Measurements from ENCODE around the gene XBP1. TPM values are rescaled to one million over a fixed set of nuclear protein-coding genes. Genes with fewer than 3 reads are reported as not detected.
A peak's percentile ranks its signal among the peaks of the same experiment; 100 is the strongest.

Gene XBP1
- total and polyA plus RNA-seq, 2 of the 13 experiments (the other 11 are each of a cell fraction or from before 2014, with no cell fraction given), result 416 to 427 TPM

GRCh38 chr22:28817919-28818859 lies 17.8 kb upstream of the XBP1 start (continued):
- TF ChIP-seq AKNA (CRISPR knock-in tag; IDR thresholded peaks at IDR 0.05; ENCODE audit: borderline replicate concordance), result no peak
- peak; percentile 54; the same call in 1 of the 2 replicates for TF ChIP-seq JUNB (CRISPR knock-in tag; IDR thresholded peaks at IDR 0.05; ENCODE audit: borderline replicate concordance)
- no peak; the same call in 1 of the 2 replicates for TF ChIP-seq RXRA (CRISPR knock-in tag; IDR thresholded peaks at IDR 0.05)
- no peak for TF ChIP-seq ZSCAN25 (CRISPR knock-in tag; IDR thresholded peaks at IDR 0.05)
- no peak for TF ChIP-seq THYN1 (CRISPR knock-in tag; IDR thresholded peaks at IDR 0.05; ENCODE audit: borderline replicate concordance, low read depth)
- TF ChIP-seq HNRNPUL1 (IDR thresholded peaks at IDR 0.05; ENCODE audit: low read depth, low read length), result no peak
- no peak for TF ChIP-seq ZFYVE20 (CRISPR knock-in tag; IDR thresholded peaks at IDR 0.05; ENCODE audit: borderline replicate concordance, low read depth)
- no peak for TF ChIP-seq XBP1 (CRISPR knock-in tag; IDR thresholded peaks at IDR 0.05)
- TF ChIP-seq RFXAP (CRISPR knock-in tag; IDR thresholded peaks at IDR 0.05; ENCODE audit: borderline replicate concordance), result no peak
- no peak for TF ChIP-seq HNF4G (IDR thresholded peaks at IDR 0.05; ENCODE audit: borderline replicate concordance, low read depth, low read length)
- TF ChIP-seq HNF4G (CRISPR knock-in tag; IDR thresholded peaks at IDR 0.05; ENCODE audit: borderline replicate concordance, low read depth), result no peak
- TF ChIP-seq ZNF414 (CRISPR knock-in tag; IDR thresholded peaks at IDR 0.05), result no peak
- TF ChIP-seq KLF13 (CRISPR knock-in tag; IDR thresholded peaks at IDR 0.05), result no peak
- 0 out of 2 replicates have a peak, but pooled peaks have one; percentile 57 for TF ChIP-seq ZNF710 (CRISPR knock-in tag; IDR thresholded peaks at IDR 0.05; ENCODE audit: borderline replicate concordance)
- TF ChIP-seq ZNF572 (CRISPR knock-in tag; IDR thresholded peaks at IDR 0.05), result no peak
- no peak for TF ChIP-seq HMGA1 (CRISPR knock-in tag; conservative IDR thresholded peaks at IDR 0.05)
- TF ChIP-seq PAX8 (CRISPR knock-in tag; IDR thresholded peaks at IDR 0.05; ENCODE audit: borderline replicate concordance), result no peak
- TF ChIP-seq KAT8 (CRISPR knock-in tag; IDR thresholded peaks at IDR 0.05), result peak; percentile 71
- no peak for TF ChIP-seq ZSCAN20 (CRISPR knock-in tag; IDR thresholded peaks at IDR 0.05; ENCODE audit: borderline replicate concordance)
- no peak for TF ChIP-seq SRSF9 (IDR thresholded peaks at IDR 0.05; ENCODE audit: borderline replicate concordance, insufficient read depth, low read depth, low read length, poor library complexity, severe bottlenecking)
- peak; percentile 43; the same call in 1 of the 2 replicates for TF ChIP-seq TBX3 (IDR thresholded peaks at IDR 0.05; ENCODE audit: borderline replicate concordance)

Data from HepG2 (cell line).